Stimulated activated CD4-positive, alpha-beta T cell treated with anti-CD3 and anti-CD28 coated beads, Interleukin-4, amount 100 ng/mL, for 48 hours (primary cell): ENCODE measurements around the gene LTBP3.

ENCODE experiments used
- DNase-seq, 2 donors: peaks; one replicate each; pipeline ENCODE4 v3.0.0-alpha.2; 2020; ENCODE audit warnings: low read depth in 2 of 2

Gene LTBP3

DNA sequence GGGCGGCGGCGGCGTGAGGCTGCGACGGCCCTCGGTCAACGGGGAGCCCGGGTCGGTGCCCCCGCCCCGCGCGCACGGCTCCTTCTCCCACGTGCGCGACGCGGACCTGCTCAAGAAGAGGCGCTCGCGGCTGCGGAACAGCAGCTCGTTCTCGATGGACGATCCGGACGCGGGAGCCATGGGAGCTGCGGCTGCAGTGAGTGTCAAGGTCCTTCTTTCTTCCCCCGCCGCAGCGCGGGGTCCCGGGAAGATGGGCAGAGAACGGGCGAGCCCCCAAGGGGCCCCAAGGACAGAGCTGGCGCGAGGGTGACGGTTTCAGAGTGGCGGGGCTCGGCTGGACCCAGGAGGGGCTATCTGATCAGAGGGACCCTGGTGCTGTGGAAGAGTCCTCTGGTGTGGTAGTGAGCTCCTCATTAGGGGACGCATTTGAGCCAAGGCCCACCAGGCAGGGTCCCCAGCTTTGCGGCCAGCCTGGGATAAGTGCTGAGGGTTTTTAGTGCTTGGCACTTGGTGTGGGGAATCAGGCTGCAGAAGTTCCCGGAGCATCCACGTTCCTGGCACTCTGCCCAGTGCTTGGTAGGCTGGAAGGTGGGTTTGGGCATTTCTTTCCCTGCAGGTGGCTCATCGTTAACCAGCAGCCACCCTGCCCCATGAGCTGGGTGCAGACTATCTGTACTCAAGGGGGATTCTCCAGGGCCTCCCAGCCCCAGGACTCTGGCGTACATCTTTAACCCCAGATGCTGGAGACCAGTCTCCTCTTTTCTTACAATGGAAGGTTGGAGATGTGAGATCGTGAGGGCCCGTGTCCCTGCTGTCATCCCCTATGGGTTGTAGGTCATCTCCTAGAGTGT lies 27.5 kb upstream of the LTBP3 start:
- no peak for DNase-seq

DNA sequence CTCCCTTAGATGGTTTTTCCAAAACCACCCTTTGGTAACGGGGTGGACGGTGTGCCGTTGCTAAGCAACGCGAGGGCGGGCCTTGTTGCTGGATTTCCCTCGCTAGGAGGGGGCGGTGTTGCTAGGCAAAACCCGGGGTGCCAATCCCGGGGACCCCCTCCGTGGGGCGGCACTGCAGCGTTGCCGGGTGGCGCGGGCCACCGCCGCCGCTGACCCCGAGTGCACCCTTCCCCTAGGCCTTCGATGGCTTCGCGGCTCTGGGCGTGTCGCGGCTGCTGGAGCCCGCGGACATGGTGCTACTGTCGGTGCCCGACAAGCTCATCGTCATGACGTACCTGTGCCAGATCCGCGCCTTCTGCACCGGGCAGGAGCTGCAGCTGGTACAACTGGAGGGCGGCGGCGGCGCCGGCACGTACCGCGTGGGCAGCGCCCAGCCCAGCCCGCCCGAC lies 26.6 kb upstream of the LTBP3 start:
- DNase-seq, result no peak

DNA sequence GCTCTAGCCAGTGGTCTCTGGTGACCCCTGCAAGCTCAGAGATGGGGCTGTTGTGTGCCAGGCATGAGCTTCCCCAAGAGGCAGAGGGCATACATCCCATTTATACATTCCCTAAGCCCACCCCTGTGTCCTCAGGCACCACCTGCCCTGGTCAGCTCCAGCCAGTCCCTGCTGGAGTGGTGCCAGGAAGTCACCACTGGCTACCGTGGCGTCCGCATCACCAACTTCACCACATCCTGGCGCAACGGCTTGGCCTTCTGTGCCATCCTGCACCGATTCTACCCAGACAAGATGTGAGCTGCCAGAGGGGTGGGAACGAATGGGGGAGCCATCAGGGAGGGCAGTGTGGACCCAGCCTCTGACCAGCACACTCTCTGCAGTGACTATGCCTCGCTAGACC lies 25.9 kb upstream of the LTBP3 start:
- DNase-seq, result no peak

DNA sequence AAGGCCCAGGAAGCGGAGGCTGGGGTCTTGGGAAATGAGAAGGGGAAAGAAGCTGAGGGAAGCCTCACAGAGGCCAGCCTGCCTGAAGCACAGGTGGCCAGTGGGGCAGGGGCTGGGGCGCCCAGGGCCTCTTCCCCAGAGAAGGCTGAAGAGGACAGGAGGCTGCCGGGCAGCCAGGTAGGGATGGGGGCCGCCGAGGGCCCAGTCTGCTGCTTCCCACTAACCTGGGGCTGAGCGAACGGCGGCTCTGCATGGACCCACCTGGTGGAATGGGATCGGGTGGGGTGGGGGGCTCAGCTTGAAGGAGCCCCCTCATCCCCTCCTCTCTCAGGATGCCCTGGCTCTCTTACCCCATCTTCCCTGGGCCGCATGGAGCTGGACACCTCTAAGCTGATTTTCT lies 25.4 kb upstream of the LTBP3 start:
- DNase-seq, result no peak

DNA sequence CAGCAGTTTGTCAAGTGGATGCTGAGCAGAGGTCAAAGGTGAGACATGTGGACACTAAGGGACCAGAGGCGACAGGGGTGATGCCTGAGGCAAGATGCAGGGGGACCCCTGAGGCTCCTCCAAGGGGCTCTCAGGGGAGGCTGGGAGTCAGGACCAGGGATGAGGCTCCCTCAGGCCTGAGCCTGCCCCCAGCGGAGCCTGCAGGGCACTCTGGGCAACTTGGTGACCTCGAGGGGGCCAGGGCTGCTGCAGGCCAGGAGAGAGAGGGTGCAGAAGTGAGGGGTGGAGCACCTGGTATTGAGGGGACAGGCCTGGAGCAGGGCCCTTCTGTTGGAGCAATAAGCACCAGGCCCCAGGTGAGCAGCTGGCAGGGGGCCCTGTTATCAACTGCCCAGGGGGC lies 23.8 kb upstream of the LTBP3 start:
- no peak for DNase-seq

DNA sequence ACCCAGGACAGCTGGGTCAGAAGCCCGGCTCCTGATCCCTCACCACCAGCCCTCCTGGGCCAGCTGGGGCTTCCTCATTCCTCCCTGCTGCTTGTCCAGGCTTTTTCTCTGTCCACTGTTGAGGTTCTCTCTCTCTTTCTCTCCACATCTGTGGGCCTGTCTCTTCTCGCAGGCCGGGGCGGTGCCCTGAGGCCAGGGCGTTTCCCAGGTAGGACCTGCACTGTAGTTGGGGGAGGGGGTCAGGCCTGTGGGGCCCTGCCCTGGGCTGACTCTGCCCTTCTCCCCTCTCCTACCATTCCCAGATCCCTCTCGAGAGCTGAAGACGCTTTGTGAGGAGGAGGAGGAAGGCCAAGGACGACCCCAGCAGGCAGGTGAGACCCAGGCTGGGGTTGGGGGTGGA lies 22.6 kb upstream of the LTBP3 start:
- DNase-seq, result no peak

DNA sequence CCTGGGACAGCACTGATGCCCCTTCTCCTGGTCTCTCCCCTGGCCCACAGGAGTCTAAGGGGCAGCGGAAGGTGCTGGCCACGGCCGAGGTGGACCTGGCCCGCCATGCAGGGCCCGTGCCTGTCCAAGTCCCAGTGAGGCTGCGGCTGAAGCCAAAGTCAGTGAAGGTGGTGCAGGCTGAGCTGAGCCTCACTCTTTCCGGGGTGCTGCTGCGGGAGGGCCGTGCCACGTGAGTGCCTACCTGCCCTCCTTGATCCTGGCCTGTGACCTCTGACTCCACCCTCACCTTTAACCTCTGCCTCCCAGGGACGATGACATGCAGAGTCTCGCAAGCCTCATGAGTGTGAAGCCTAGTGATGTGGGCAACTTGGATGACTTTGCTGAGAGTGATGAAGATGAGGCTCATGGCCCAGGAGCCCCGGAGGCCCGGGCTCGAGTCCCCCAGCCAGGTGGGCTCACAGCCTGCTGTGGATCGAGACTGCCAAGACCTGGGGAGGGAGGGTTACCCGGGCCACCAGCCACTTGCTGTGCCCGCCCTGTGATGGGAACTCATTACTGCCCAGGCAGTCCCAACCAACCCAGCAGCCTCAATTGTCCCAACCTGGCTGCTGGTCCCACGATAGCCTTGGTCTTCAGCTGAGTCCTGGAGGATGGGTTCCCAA lies 22.0 kb upstream of the LTBP3 start:
- DNase-seq, result no peak

DNA sequence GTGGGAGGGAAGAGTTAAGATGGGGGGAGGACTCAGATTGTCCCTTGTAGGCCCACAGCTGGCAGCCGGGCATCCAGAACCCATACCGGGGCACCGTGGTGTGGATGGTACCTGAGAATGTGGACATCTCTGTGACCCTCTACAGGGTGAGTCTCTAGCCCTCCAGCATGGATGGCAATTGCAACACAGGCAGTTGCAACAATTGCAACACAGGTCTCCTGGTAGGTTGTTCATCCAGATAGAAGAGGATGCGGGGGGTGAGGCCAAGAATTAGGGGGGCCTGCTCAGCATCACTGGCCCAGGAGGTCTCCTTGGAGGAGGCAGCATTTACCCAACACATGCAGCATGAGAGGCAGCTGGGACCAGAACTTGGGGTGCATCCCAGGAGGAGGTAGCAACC lies 21.1 kb upstream of the LTBP3 start:
- no peak for DNase-seq

DNA sequence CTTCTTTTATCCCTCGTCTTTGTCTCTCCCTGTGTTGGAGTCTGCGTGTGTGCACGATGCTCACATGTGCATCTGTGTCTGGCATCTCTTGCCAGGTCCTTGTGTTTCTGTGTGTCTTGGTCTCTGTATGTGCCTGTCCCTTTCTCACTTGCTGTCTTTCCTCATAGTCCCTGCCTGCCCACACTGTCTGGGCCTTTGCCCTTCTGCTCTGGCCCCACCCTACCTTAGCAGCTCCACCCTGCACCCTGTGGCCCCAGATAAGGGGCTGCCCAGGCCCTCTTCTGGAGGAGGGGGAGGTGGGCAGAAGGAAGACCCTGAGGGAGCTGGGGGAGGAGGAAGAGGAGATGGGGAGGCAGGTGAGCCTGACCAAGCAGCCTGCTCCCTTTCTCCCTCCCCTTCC lies 20.5 kb upstream of the LTBP3 start:
- no peak for DNase-seq

DNA sequence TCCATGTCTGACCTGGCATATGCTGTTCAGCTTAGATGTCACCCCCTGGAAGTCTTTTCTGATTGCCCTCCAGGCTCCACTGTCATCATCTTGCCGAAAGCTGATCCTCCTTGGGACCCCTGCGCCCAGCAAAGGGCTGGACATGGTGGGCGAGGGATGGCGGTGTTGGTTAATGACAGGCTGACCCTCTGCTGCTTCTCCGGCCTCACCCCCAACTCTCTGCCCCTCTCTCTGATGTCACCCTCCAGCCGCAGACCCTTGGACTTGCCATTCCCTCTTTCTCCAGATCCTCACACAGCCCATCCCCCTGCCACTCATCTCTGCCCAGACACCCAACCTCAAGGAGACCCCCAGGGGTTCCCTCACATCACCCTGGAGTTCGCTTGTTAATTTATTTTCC lies 20.0 kb upstream of the LTBP3 start:
- no peak for DNase-seq

DNA sequence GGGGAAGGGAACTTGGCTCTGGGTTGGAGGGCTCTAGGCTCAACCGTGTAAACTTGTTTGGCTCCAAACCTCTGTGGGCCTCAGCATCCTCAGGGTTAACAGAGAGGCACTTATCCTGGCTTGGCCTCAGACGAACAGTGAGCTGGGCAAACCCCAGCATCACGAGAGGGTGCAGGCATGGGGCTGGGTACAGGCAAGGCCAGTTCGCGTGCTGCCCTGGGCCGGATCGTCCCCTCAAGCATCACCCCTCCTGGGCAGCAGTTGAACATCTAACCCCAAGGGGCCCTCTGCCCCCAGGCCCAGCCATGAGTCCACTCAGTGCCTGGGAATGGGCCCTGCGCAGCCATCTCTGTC lies 19.6 kb upstream of the LTBP3 start:
- no peak for DNase-seq

DNA sequence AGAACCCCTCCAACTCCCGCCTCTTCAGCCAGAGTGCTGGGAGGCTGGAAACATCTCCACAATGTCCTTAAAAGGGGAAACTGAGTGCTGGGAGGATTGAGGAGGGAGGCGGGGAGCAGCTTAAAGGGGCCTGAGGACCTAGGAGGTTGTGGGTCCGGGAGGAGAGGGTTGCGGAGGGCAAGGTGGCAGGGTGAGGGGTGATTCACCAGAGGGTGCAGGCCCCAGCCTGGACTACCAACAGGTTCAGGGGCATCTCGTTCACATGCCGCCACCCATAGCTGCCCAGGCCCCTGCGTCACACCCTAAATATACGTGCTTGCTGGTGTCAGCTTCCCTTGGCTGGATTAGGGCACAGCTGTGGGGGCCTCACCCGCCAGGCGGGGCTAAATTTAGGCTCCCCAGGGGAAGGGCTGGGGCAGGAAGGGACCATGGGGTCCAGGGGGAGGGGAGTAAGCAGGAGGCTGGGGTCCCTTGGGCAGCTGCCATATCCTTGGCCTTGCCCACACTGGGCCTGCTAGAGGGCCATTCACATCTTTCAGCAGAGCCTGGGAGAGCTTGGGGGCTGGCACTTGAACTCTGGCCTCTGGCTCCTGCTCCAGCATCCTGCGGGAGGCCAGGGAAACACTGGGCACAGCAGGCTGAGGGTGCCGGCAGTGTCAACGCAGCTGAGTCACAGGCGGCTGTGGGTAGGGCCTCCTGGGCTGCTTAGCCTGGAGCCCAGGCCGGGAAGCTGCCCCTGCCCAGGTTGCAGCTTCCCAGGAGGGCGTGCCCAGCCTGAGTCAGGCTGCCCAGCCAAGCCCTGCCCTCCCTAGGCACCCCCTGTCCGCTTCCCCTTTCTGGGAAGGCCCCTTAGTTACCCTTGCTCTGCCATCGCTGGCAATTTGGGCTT lies 19.0 kb upstream of the LTBP3 start:
- no peak for DNase-seq

DNA sequence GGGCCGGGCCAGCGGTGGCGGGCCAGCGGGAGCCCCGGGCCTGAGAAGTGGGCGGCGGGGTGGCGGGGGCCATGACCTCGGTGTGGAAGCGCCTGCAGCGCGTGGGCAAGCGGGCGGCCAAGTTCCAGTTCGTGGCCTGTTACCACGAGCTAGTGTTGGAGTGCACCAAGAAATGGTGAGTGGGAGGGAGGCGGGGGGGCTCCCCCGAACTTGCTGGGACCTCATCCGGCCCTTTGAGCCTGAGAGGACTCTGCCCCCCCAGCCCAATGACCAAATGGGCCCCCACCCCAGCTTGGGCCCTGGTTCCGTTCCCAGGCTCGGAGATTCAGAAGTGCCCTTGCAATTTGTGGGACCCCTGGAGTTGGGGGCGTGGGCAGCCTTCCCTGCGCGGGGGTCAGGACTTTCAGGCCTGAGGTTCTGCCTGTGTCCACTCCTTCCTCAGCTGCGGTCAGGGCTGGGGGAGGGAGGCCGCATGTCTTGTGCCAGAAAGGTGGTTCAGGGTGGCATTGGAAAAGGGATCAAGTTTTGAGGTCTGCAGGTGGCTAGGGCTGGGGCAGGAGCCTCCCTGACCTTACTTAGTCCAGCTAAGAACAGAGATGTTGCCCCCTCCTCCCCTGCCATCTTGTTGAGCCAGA lies 18.2 kb upstream of the LTBP3 start:
- DNase-seq, result no peak

DNA sequence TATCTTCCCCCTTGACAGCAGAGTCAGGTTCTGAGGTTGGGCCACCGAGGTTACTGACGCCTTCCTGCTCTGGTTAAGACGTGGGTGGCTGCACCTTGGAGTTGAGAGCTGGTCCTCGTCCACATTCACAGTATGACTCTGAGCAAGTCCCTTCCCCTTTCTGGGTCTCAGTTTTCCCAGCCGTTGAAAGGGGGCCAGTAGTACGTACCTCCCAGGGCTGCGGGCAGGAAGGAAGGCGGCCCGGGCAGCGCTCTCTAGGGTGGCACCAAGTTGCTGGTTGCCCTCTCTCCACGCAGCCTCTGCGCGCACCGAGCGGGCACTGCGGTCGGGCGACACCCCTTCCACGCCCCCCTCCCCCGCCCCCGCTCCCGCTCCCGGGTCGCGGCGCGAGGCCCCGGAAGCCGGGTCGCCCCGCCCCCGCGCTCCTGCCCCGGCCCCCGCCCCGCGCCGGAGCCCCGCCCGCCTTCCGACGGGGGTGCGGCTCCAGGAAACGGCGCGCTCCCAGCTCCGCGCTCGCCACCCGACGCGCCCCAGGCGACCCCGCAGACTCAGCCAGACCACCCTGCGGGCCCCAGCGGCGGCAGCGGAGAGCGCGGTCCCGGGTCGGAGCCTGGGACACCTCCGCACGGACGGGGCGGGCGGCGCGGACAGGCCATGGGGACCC lies 17.5 kb upstream of the LTBP3 start, which contains the start of gene EHBP1L1:
Gene EHBP1L1, plus strand, starts transcription at position 486 of the 664 bp plus-strand sequence. CDS start 250 bp downstream, outside the sequence.
- peak; percentile 61 to 76 for DNase-seq

DNA sequence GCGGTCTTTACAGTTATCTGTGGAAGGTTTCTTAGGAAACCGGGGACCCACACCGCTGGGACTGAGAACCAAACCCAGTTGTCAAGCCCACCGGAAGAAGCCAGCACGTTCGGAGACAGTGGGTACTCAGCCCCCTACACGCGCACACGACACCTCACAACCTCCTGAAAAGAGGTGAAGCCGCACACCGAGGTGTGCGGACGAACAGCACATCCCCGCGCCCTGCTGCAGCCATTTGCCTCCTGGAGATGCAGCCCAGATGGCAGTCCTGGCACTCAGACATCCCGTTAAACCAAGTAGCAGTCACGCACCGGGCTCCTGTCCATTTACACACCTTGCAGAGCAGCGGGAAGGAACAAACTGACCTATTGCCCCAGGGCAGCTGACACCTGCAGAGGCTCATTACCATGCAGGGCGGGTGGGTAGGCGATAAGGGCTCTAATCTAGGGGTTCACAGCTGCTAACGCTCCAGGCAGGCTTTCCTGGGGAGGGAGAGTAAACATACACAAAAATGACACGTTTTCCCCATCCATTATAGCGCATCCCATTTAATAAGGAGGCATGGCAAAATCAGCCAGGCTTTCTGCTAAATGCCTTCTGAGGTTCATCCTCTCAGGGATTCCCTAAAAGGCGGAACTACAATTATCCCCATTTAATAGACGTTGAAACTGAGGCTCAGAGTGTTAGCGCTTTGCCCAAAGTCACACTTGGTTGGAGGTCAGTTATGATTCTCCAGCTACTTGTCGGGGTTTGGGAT lies 16.8 kb upstream of the LTBP3 start:
- DNase-seq, result no peak

DNA sequence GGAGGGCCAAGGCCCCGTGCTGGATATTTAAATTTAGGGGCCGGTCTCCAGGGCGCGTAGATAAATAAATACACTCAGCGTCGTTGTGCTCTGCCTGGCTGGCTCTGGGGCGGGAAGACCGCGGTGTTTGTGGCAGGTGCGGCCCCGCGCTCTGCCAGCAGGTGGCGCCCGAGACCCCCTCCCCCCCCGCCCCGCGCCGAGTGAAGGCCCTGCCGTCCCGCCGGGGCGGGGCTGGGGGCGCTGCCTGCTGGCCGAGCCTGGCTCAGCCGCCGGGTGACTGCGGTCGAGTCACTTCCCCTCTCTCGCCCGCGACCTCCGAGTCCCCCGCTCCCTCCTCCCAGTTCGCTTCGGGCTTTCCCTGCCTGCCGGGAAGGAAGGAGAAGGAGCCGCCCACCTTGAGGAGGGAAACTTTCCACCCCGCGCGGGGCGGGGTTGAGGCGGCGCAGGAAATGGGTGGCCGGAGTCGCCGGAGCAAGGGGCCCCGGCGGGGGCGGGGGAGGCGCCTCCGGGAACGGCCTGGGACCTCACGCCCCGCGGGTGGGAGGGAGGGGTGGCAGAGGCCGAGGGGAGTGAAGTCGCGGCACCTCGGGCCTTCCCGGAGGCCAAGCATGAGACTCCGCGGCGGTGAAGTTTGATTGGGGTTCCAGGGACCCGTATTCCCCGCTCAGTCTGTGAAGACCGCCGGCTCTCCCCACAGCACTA lies 16.1 kb upstream of the LTBP3 start:
- peak; percentile 81 to 92 for DNase-seq

DNA sequence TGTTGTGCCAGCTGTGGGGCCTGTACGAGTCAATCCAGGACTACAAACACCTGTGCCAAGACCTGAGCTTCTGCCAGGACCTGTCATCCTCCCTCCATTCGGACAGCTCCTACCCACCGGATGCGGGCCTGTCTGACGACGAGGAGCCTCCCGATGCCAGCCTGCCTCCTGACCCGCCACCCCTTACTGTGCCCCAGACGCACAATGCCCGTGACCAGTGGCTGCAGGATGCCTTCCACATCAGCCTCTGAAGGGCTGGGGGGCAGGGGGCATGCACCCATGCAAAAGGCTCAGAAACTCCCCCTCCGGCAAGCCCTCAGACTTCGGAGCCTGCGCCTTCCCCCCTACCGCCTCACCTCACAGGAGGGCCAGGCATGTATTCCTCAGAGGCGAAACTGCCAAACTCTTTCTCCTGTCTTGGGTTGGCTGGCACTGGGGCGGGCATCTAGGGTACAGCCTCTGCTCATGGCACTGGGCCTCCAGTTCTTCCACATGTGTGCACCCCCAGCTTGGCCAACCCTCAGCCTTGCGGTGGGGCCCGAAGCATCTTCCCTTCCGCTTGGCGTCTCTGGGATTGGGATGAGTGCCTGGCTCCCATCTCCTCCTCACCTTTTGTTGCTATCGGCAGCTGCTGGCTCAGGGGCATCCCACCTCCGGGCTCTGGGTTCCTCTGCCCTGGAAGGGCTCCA lies 15.4 kb upstream of the LTBP3 start:
- DNase-seq, result no peak

DNA sequence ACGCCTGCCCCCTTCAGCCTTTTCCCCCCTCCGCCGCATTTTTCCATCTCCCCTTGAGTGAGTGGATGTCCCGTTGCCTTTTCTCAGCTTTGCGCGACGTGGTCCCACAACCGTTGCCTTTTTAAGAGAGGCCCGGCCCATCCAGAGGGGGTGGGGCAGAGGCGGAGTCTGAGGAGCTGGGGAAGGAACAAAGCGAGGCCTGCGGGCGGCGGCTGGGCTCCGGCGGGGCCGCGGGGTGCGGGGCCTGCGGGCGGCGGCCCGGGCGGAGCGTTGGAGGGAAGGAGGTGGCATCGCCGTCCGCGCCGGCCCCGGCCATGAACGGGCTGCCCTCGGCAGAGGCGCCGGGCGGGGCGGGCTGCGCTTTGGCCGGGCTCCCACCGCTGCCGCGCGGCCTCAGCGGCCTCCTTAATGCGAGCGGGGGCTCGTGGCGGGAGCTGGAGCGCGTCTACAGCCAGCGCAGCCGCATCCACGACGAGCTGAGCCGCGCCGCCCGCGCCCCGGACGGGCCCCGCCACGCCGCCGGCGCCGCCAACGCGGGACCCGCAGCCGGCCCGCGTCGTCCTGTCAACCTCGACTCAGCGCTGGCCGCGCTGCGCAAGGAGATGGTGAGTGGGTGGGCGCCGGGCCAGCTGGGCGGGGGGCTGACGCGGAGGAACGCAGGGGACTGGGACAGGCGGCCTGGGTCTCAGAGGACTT lies 14.3 kb upstream of the LTBP3 start, which contains the start of gene FAM89B:
Gene FAM89B, plus strand, starts transcription at position 183 of the 696 bp plus-strand sequence. Its CDS starts 132 bp downstream, at position 315.
- DNase-seq, result peak; percentile 87 to 90
